HepG2 (cell line): ENCODE data around the gene BRPF1. TPM values are rescaled to one million over a fixed set of nuclear protein-coding genes. Genes with fewer than 3 reads are reported as not detected.
A peak's percentile ranks its signal among the peaks of the same experiment; 100 is the strongest.

Source experiments
- CENPT ChIP-seq: sonication (generic); formaldehyde crosslinking; IDR thresholded peaks from 2 replicates; pipeline ENCODE4 v1.8.0; 2022; ENCODE audit warnings: low read depth, mild to moderate bottlenecking, moderate library complexity, missing genetic modification reagents
- FLYWCH1 ChIP-seq: sonication (generic); formaldehyde crosslinking; IDR thresholded peaks from 2 replicates; pipeline ENCODE4 v1.8.1; 2023; ENCODE audit warnings: mild to moderate bottlenecking, missing genetic modification reagents
- FOXM1 ChIP-seq: sonication (generic); formaldehyde crosslinking; IDR thresholded peaks from 2 replicates; pipeline ENCODE4 v1.5.0; 2020; ENCODE audit warnings: missing genetic modification reagents
- GATAD1 ChIP-seq: IDR thresholded peaks from 2 replicates; pipeline ENCODE4 v1.6.1; 2016; ENCODE audit warnings: missing genetic modification reagents, missing compliant biosample characterization
- KLF6 ChIP-seq: IDR thresholded peaks from 2 replicates; pipeline ENCODE4 v1.8.0; 2016; ENCODE audit warnings: missing biosample characterization, missing genetic modification reagents
- MTF2 ChIP-seq: sonication (generic); formaldehyde crosslinking; IDR thresholded peaks from 2 replicates; pipeline ENCODE4 v1.5.0; 2020; ENCODE audit warnings: missing genetic modification reagents, borderline replicate concordance
- NCOA5 ChIP-seq: sonication (generic); formaldehyde crosslinking; IDR thresholded peaks from 2 replicates; pipeline ENCODE4 v1.4.0; 2020; ENCODE audit warnings: missing genetic modification reagents
- PPARG ChIP-seq: conservative IDR thresholded peaks from 2 replicates; pipeline ENCODE4 v1.6.1; 2016; ENCODE audit warnings: missing biosample characterization, missing genetic modification reagents
- SMAD9 ChIP-seq: sonication (generic); formaldehyde crosslinking; IDR thresholded peaks from 2 replicates; pipeline ENCODE4 v1.5.1; 2020; ENCODE audit warnings: mild to moderate bottlenecking, missing genetic modification reagents
- TAF15 ChIP-seq: fragments of 200-400 bp; formaldehyde crosslinking; IDR thresholded peaks from one replicate; pipeline ENCODE4 v1.6.1; 2018; ENCODE audit warnings: mild to moderate bottlenecking, low read depth, low read length; ENCODE audit not compliant: poor library complexity, severe bottlenecking
- TFAP4 ChIP-seq: sonication (generic); IDR thresholded peaks from 2 replicates; pipeline ENCODE4 v1.6.1; 2016; ENCODE audit warnings: low read depth, borderline replicate concordance
- ZBTB3 ChIP-seq: sonication (generic); formaldehyde crosslinking; IDR thresholded peaks from 2 replicates; pipeline ENCODE4 v1.4.0; 2020; ENCODE audit warnings: low read depth, mild to moderate bottlenecking, moderate library complexity, missing genetic modification reagents, borderline replicate concordance
- ZNF136 ChIP-seq: sonication (generic); formaldehyde crosslinking; IDR thresholded peaks from 2 replicates; pipeline ENCODE4 v1.8.1; 2022; ENCODE audit warnings: low read depth, mild to moderate bottlenecking, moderate library complexity, missing genetic modification reagents
- ZNF180 ChIP-seq: sonication (generic); formaldehyde crosslinking; IDR thresholded peaks from 2 replicates; pipeline ENCODE4 v1.4.0; 2020; ENCODE audit warnings: low read depth, missing genetic modification reagents, borderline replicate concordance
- ZNF34 ChIP-seq: sonication (generic); formaldehyde crosslinking; IDR thresholded peaks from 2 replicates; pipeline ENCODE4 v1.4.0; 2020; ENCODE audit warnings: mild to moderate bottlenecking, missing genetic modification reagents, borderline replicate concordance
- ZNF383 ChIP-seq: sonication (generic); formaldehyde crosslinking; IDR thresholded peaks from 2 replicates; pipeline ENCODE4 v1.4.0; 2020; ENCODE audit warnings: missing genetic modification reagents, mild to moderate bottlenecking, borderline replicate concordance
- ZNF614 ChIP-seq: IDR thresholded peaks from 2 replicates; pipeline ENCODE4 v1.6.1; 2018; ENCODE audit warnings: missing biosample characterization, missing genetic modification reagents, inconsistent platforms, borderline replicate concordance
- polyA plus RNA-seq, 8 experiments: library from polyadenylated mRNA; depleted of rRNA in 3 of 8; stranded (reverse) in 7 of 8; unstranded in 1 of 8; fragments of >200 nt; fragmentation: Illumina TruSeq in 4 of 8; extraction: Trizol in 4 of 8; gene quantifications; 2 replicates each; pipeline versions ENCODE4 v1.2.1 to v1.2.3, GENCODE V29; 2011 to 2016; ENCODE audit warnings: low read depth in 4 of 8, missing spikeins in 1 of 8, mixed read lengths in 1 of 8; ENCODE audit not compliant: insufficient read depth in 1 of 8
- total RNA-seq, 5 experiments: library from RNA; depleted of rRNA; stranded (reverse); fragments of >200 nt; fragmentation: Illumina TruSeq; extraction: Trizol; gene quantifications; 2 replicates each; pipeline ENCODE4 v1.2.3, GENCODE V29; 2016; ENCODE audit warnings: low read depth in 1 of 5
- TF ChIP-seq, protein P1 (sequence below): sonication (generic); formaldehyde crosslinking; IDR thresholded peaks from 2 replicates; pipeline ENCODE4 v1.8.1; 2023; ENCODE audit warnings: mild to moderate bottlenecking, moderate library complexity, missing genetic modification reagents
- TF ChIP-seq, protein P2 (sequence below): IDR thresholded peaks from 2 replicates; pipeline ENCODE4 v1.6.1; 2016; ENCODE audit warnings: low read depth, control low read depth
- TF ChIP-seq, protein P3 (sequence below): sonication (generic); formaldehyde crosslinking; IDR thresholded peaks from 2 replicates; pipeline ENCODE4 v1.5.0; 2020; ENCODE audit warnings: missing genetic modification reagents
- TF ChIP-seq, protein P4 (sequence below): fragments of 450-650 bp; IDR thresholded peaks from 2 replicates; pipeline ENCODE4 v1.6.1; 2016
- TF ChIP-seq, protein P5 (sequence below): sonication (generic); formaldehyde crosslinking; IDR thresholded peaks from 2 replicates; pipeline ENCODE4 v1.4.0; 2020; ENCODE audit warnings: missing genetic modification reagents

The BRPF1 gene
- total and polyA plus RNA-seq, 2 of the 13 experiments (the other 11 are each of a cell fraction or from before 2014, with no cell fraction given), result 7.3 to 10.0 TPM

- TF ChIP-seq, protein P1, sequence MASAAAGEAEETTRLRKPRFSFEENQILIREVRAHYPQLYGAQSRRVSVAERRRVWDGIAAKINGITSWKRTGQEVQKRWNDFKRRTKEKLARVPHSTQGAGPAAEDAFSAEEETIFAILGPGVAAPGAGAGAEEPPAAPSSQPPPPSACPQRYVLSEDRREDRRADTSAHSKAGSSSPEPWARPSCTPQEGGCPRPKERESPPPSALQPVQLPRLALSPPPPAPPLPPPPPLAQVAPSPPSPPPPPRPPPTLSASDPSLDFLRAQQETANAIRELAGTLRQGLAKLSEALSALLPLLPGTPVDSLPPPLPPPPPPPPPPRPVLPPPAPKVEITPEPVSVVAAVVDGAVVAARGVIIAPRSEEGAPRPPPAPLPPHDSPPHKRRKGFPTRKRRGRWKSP (CRISPR knock-in tag), result peak; percentile 89; the same call in 1 of the 2 replicates
- no peak for TF ChIP-seq FOXM1
- TF ChIP-seq TAF15, result no peak
- no peak for TF ChIP-seq MTF2
- no peak for TF ChIP-seq ZNF180
- TF ChIP-seq FLYWCH1 (CRISPR knock-in tag), result no peak
- peak; percentile 59; the same call in 1 of the 2 replicates for TF ChIP-seq ZBTB3
- no peak for TF ChIP-seq ZNF34 (CRISPR knock-in tag)
- TF ChIP-seq ZNF383 (CRISPR knock-in tag), result no peak
- TF ChIP-seq, protein P2, sequence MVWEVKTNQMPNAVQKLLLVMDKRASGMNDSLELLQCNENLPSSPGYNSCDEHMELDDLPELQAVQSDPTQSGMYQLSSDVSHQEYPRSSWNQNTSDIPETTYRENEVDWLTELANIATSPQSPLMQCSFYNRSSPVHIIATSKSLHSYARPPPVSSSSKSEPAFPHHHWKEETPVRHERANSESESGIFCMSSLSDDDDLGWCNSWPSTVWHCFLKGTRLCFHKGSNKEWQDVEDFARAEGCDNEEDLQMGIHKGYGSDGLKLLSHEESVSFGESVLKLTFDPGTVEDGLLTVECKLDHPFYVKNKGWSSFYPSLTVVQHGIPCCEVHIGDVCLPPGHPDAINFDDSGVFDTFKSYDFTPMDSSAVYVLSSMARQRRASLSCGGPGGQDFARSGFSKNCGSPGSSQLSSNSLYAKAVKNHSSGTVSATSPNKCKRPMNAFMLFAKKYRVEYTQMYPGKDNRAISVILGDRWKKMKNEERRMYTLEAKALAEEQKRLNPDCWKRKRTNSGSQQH (CRISPR knock-in tag), result no peak
- TF ChIP-seq, protein P3, sequence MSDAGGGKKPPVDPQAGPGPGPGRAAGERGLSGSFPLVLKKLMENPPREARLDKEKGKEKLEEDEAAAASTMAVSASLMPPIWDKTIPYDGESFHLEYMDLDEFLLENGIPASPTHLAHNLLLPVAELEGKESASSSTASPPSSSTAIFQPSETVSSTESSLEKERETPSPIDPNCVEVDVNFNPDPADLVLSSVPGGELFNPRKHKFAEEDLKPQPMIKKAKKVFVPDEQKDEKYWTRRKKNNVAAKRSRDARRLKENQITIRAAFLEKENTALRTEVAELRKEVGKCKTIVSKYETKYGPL (CRISPR knock-in tag), result no peak
- peak; percentile 85 for TF ChIP-seq ZNF136 (CRISPR knock-in tag)
- peak; percentile 93 for TF ChIP-seq TFAP4
- peak; percentile 84 for TF ChIP-seq GATAD1 (CRISPR knock-in tag)
- no peak for TF ChIP-seq SMAD9 (CRISPR knock-in tag)
- TF ChIP-seq, protein P4, sequence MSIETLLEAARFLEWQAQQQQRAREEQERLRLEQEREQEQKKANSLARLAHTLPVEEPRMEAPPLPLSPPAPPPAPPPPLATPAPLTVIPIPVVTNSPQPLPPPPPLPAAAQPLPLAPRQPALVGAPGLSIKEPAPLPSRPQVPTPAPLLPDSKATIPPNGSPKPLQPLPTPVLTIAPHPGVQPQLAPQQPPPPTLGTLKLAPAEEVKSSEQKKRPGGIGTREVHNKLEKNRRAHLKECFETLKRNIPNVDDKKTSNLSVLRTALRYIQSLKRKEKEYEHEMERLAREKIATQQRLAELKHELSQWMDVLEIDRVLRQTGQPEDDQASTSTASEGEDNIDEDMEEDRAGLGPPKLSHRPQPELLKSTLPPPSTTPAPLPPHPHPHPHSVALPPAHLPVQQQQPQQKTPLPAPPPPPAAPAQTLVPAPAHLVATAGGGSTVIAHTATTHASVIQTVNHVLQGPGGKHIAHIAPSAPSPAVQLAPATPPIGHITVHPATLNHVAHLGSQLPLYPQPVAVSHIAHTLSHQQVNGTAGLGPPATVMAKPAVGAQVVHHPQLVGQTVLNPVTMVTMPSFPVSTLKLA, result peak; percentile 7; the same call in 1 of the 2 replicates
- TF ChIP-seq KLF6 (CRISPR knock-in tag), result no peak; the same call in none of the 2 replicates
- no peak for TF ChIP-seq CENPT (CRISPR knock-in tag)
- TF ChIP-seq NCOA5 (CRISPR knock-in tag), result no peak
- peak; percentile 39; the same call in 1 of the 2 replicates for TF ChIP-seq ZNF614 (CRISPR knock-in tag)
- TF ChIP-seq, protein P5, sequence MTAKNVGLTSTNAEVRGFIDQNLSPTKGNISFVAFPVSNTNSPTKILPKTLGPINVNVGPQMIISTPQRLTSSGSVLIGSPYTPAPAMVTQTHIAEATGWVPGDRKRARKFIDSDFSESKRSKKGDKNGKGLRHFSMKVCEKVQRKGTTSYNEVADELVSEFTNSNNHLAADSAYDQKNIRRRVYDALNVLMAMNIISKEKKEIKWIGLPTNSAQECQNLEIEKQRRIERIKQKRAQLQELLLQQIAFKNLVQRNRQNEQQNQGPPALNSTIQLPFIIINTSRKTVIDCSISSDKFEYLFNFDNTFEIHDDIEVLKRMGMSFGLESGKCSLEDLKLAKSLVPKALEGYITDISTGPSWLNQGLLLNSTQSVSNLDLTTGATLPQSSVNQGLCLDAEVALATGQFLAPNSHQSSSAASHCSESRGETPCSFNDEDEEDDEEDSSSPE (CRISPR knock-in tag), result peak; percentile 88
- no peak; the same call in 1 of the 2 replicates for TF ChIP-seq PPARG (CRISPR knock-in tag)
Measured at GRCh38 chr3:9749645-9750555, 18.4 kb downstream of the BRPF1 start, which contains the start of gene OGG1 (continued).
